ENCODE results near the gene ARRB1.

GRCh38 chr11:75305993-75306392 lies 45.5 kb downstream of the ARRB1 start:
- TF ChIP-seq CTCF (IDR thresholded peaks at IDR 0.05 in 8 of 11, conservative IDR thresholded peaks at IDR 0.05 in 3 of 11) (no peak), POLR2AphosphoS5 (IDR thresholded peaks at IDR 0.05) (no peak)

Measured in spleen (tissue), 7 donors.